Measurements from ENCODE around the gene GRIN2A.

Gene GRIN2A

DNA sequence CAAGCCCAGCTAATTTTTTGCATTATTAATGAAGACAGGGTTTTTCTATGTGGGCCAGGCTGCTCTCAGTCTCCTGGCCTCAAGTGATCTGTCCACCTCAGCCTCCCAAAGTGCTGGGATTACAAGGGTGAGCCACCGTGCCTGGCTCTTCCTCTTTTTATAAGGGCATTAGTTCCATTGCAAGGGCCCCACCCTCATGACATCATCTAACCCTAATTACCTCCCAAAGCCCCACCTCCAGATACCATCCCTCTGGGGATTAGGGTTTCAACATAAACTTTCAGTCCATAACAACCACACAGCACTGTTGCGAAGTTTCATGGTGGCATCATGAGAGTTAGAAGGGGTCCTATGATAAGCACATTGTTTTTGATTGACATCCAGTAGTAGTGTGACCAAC, 277.7 kb downstream of the GRIN2A start:
- Histone ChIP-seq H3K14ac (ENCODE audit: low read length in 2 of 2) (no peak overlapping the region), H3K27me3 (ENCODE audit: control insufficient read depth in 1 of 2, insufficient read depth in 1 of 2, low read length in 2 of 2) (no peaks in the 10 kb centered on the region), H3K27ac (ENCODE audit: low read length, poor library complexity, severe bottlenecking) (no peak overlapping the region), H3K79me1 (replicated peaks; ENCODE audit: low read length, poor library complexity, severe bottlenecking) (no peaks in the 10 kb centered on the region), H3K9me3 (ENCODE audit: control insufficient read depth, low read length) (no peaks in the 10 kb centered on the region), H3K4me1 (ENCODE audit: control insufficient read depth, insufficient read depth, low read depth, low read length) (no peaks in the 10 kb centered on the region), H2BK15ac (ENCODE audit: low read depth, poor library complexity, severe bottlenecking) (no peak overlapping the region), H3K4ac (ENCODE audit: low read depth in 1 of 2, low read length in 2 of 2) (no peak overlapping the region), H3K4me2 (ENCODE audit: low read length, poor library complexity, severe bottlenecking) (no peak overlapping the region), H3K18ac (ENCODE audit: low read depth in 1 of 2, low read length in 2 of 2) (no peak overlapping the region), H4K8ac (ENCODE audit: low read length) (no peak overlapping the region), H3K4me3 (ENCODE audit: insufficient read depth in 1 of 2, low read depth in 1 of 2, low read length in 2 of 2) (no peak overlapping the region), H4K91ac (ENCODE audit: low read length) (no peak overlapping the region), H2BK120ac (ENCODE audit: low read depth, low read length) (no peak overlapping the region), H2AK5ac (ENCODE audit: low read length, severe bottlenecking) (no peak overlapping the region), H3K36me3 (ENCODE audit: control insufficient read depth in 1 of 2, insufficient read depth in 2 of 2, low read depth in 1 of 2, low read length in 2 of 2) (no peaks in the 10 kb centered on the region), H3K9ac (ENCODE audit: low read length) (no peak overlapping the region), H3K23ac (ENCODE audit: low read length in 2 of 2) (no peak overlapping the region), H2BK5ac (ENCODE audit: low read depth, low read length, poor library complexity, severe bottlenecking) (no peak overlapping the region), H2AFZ (ENCODE audit: low read depth, low read length) (no peak overlapping the region), H2BK12ac (ENCODE audit: low read length in 2 of 2) (no peak overlapping the region)
- DNase-seq = no peak
- WGBS = 94% methylated on average over 1 of the region's 2 CpGs

DNA sequence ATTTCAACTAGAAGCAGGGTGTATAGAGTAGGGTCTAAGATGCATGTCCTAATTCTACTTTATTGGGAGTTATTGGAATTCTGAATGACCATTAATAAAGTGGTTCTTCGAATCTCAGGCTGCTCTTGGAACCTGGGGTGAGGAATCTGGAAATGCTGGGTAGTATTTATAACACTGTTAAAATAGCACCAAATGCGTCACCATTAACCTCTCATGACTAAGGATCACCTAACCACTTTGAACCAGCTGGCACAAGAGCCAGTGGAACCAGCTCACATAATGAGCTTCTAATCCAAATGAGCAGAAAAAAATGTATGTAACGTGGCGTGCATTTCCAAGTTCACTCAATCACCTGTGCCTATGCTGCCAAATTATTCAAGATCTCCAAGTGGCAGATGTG, 281.7 kb downstream of the GRIN2A start:
- no peak overlapping the region for H2BK12ac ChIP-seq (ENCODE audit: low read length in 2 of 2)
- H3K79me1 ChIP-seq (replicated peaks; ENCODE audit: low read length, poor library complexity, severe bottlenecking) = no peaks in the 10 kb centered on the region
- no peak overlapping the region for H2BK120ac ChIP-seq (ENCODE audit: low read depth, low read length)
- no peak overlapping the region for H2BK5ac ChIP-seq (ENCODE audit: low read depth, low read length, poor library complexity, severe bottlenecking)
- H3K27me3 ChIP-seq (ENCODE audit: control insufficient read depth in 1 of 2, insufficient read depth in 1 of 2, low read length in 2 of 2) = no peaks in the 10 kb centered on the region
- WGBS = 80% methylated on average over 3 of the region's 4 CpGs
- H3K4me2 ChIP-seq (ENCODE audit: low read length, poor library complexity, severe bottlenecking) = no peak overlapping the region
- no peak overlapping the region for H2BK15ac ChIP-seq (ENCODE audit: low read depth, poor library complexity, severe bottlenecking)
- H4K8ac ChIP-seq (ENCODE audit: low read length) = no peak overlapping the region
- H2AK5ac ChIP-seq (ENCODE audit: low read length, severe bottlenecking) = no peak overlapping the region
- H3K27ac ChIP-seq (ENCODE audit: low read length, poor library complexity, severe bottlenecking) = no peak overlapping the region
- no peaks in the 10 kb centered on the region for H3K9me3 ChIP-seq (ENCODE audit: control insufficient read depth, low read length)
- DNase-seq = no peak
- H3K9ac ChIP-seq (ENCODE audit: low read length) = no peak overlapping the region
- no peak overlapping the region for H3K18ac ChIP-seq (ENCODE audit: low read depth in 1 of 2, low read length in 2 of 2)
- no peak overlapping the region for H3K4me3 ChIP-seq (ENCODE audit: insufficient read depth in 1 of 2, low read depth in 1 of 2, low read length in 2 of 2)
- H3K23ac ChIP-seq (ENCODE audit: low read length in 2 of 2) = no peak overlapping the region
- no peaks in the 10 kb centered on the region for H3K36me3 ChIP-seq (ENCODE audit: control insufficient read depth in 1 of 2, insufficient read depth in 2 of 2, low read depth in 1 of 2, low read length in 2 of 2)
- H3K14ac ChIP-seq (ENCODE audit: low read length in 2 of 2) = no peak overlapping the region
- H4K91ac ChIP-seq (ENCODE audit: low read length) = no peak overlapping the region
- no peak overlapping the region for H3K4ac ChIP-seq (ENCODE audit: low read depth in 1 of 2, low read length in 2 of 2)
- H2AFZ ChIP-seq (ENCODE audit: low read depth, low read length) = no peak overlapping the region
- H3K4me1 ChIP-seq (ENCODE audit: control insufficient read depth, insufficient read depth, low read depth, low read length) = no peaks in the 10 kb centered on the region

DNA sequence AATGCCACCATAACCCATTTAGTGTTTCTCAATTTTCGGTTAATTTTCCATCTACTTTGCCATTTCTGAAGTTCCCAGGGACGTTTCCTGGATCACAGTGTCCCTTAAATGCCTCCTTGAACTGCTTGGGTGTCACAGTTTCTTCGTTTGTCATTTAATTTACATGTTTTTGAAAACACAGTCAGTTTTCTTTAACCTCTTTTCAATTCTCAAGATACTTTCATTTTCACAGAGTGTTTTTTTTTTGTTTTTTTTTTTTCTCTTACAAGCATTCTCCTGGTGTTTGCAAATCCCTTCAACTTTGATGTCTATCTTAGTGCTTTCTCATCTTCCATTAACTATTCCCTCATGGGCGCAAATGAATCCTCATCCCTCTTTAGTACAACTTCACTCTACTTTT, 283.7 kb downstream of the GRIN2A start:
- Histone ChIP-seq H4K91ac (ENCODE audit: low read length) (no peak overlapping the region), H3K9ac (ENCODE audit: low read length) (peak overlapping the region; percentile 5), H3K14ac (ENCODE audit: low read length in 2 of 2) (no peak overlapping the region), H3K27me3 (ENCODE audit: control insufficient read depth in 1 of 2, insufficient read depth in 1 of 2, low read length in 2 of 2) (no peaks in the 10 kb centered on the region), H3K4ac (ENCODE audit: low read depth in 1 of 2, low read length in 2 of 2) (no peak overlapping the region), H3K4me2 (ENCODE audit: low read length, poor library complexity, severe bottlenecking) (no peak overlapping the region), H3K9me3 (ENCODE audit: control insufficient read depth, low read length) (no peaks in the 10 kb centered on the region), H3K4me3 (ENCODE audit: insufficient read depth in 1 of 2, low read depth in 1 of 2, low read length in 2 of 2) (no peak overlapping the region), H2BK15ac (ENCODE audit: low read depth, poor library complexity, severe bottlenecking) (no peak overlapping the region), H2AFZ (ENCODE audit: low read depth, low read length) (no peak overlapping the region), H2BK12ac (ENCODE audit: low read length in 2 of 2) (no peak overlapping the region), H3K79me1 (replicated peaks; ENCODE audit: low read length, poor library complexity, severe bottlenecking) (no peaks in the 10 kb centered on the region), H3K23ac (ENCODE audit: low read length in 2 of 2) (no peak overlapping the region), H3K4me1 (ENCODE audit: control insufficient read depth, insufficient read depth, low read depth, low read length) (no peaks in the 10 kb centered on the region), H3K18ac (ENCODE audit: low read depth in 1 of 2, low read length in 2 of 2) (no peak overlapping the region), H3K27ac (ENCODE audit: low read length, poor library complexity, severe bottlenecking) (no peak overlapping the region), H2BK120ac (ENCODE audit: low read depth, low read length) (no peak overlapping the region), H4K8ac (ENCODE audit: low read length) (no peak overlapping the region), H2BK5ac (ENCODE audit: low read depth, low read length, poor library complexity, severe bottlenecking) (no peak overlapping the region), H3K36me3 (ENCODE audit: control insufficient read depth in 1 of 2, insufficient read depth in 2 of 2, low read depth in 1 of 2, low read length in 2 of 2) (no peaks in the 10 kb centered on the region), H2AK5ac (ENCODE audit: low read length, severe bottlenecking) (no peak overlapping the region)
- DNase-seq = no peak
- 57% methylated on average over 4 of the region's 4 CpGs for WGBS

DNA sequence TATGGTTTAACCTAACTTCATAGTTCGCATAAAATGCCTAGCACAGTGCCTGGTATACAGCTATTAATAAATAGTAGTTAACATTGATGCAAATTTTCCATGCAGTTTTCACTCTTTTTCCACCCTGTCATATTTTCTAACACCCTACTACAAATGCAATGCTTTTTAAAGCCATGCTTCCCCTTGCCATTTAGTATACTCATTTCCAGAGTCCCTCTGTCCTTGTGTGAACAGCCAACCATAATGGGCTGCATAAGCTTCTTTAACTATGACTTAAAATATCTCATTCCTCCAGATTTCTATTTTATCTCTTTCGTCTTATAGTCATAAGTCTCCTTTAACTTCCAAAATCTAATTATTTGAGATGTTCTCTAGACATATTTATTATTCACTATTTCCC, 284.1 kb downstream of the GRIN2A start:
- Histone ChIP-seq H3K4me3 (ENCODE audit: insufficient read depth in 1 of 2, low read depth in 1 of 2, low read length in 2 of 2) (no peak overlapping the region), H2AFZ (ENCODE audit: low read depth, low read length) (no peak overlapping the region), H3K9ac (ENCODE audit: low read length) (no peak overlapping the region), H2BK5ac (ENCODE audit: low read depth, low read length, poor library complexity, severe bottlenecking) (no peak overlapping the region), H3K14ac (ENCODE audit: low read length in 2 of 2) (no peak overlapping the region), H3K18ac (ENCODE audit: low read depth in 1 of 2, low read length in 2 of 2) (no peak overlapping the region), H3K79me1 (replicated peaks; ENCODE audit: low read length, poor library complexity, severe bottlenecking) (no peaks in the 10 kb centered on the region), H3K4me1 (ENCODE audit: control insufficient read depth, insufficient read depth, low read depth, low read length) (no peaks in the 10 kb centered on the region), H3K4ac (ENCODE audit: low read depth in 1 of 2, low read length in 2 of 2) (no peak overlapping the region), H2BK120ac (ENCODE audit: low read depth, low read length) (no peak overlapping the region), H4K8ac (ENCODE audit: low read length) (no peak overlapping the region), H2BK12ac (ENCODE audit: low read length in 2 of 2) (no peak overlapping the region), H3K4me2 (ENCODE audit: low read length, poor library complexity, severe bottlenecking) (no peak overlapping the region), H3K23ac (ENCODE audit: low read length in 2 of 2) (no peak overlapping the region), H3K27ac (ENCODE audit: low read length, poor library complexity, severe bottlenecking) (no peak overlapping the region), H3K9me3 (ENCODE audit: control insufficient read depth, low read length) (no peaks in the 10 kb centered on the region), H4K91ac (ENCODE audit: low read length) (no peak overlapping the region), H3K36me3 (ENCODE audit: control insufficient read depth in 1 of 2, insufficient read depth in 2 of 2, low read depth in 1 of 2, low read length in 2 of 2) (no peaks in the 10 kb centered on the region), H3K27me3 (ENCODE audit: control insufficient read depth in 1 of 2, insufficient read depth in 1 of 2, low read length in 2 of 2) (no peaks in the 10 kb centered on the region), H2BK15ac (ENCODE audit: low read depth, poor library complexity, severe bottlenecking) (no peak overlapping the region), H2AK5ac (ENCODE audit: low read length, severe bottlenecking) (no peak overlapping the region)
- WGBS = 76% methylated on average over 2 of the region's 2 CpGs
- DNase-seq = no peak
